Astrocyte (in vitro differentiated cells and primary cell): ENCODE data around the gene PLEKHG3. TPM values are rescaled to one million over a fixed set of nuclear protein-coding genes. Genes with fewer than 3 reads are reported as not detected.
A peak's percentile ranks its signal among the peaks of the same experiment; 100 is the strongest.

Experiments used
- DNase-seq: peaks from one replicate; pipeline ENCODE4 v3.0.0-alpha.2; 2010; ENCODE audit warnings: low read depth
- FAIRE-seq: peaks from 2 replicates; lab custom pipeline; 2011; peaks lifted over from hg19 to GRCh38; lab: Jason Lieb, UNC
- H2AFZ ChIP-seq: 2 replicates; pipeline ENCODE4 v1.6.0; 2012; ENCODE audit warnings: low read depth, low read length, inconsistent platforms
- H3K27ac ChIP-seq: 2 replicates; pipeline ENCODE4 v1.5.1; 2011; ENCODE audit warnings: low read depth, low read length, inconsistent platforms
- H3K27me3 ChIP-seq: 2 replicates; pipeline ENCODE4 v1.6.0; 2011; ENCODE audit warnings: low read length, inconsistent platforms; ENCODE audit not compliant: insufficient read depth
- H3K36me3 ChIP-seq: 2 replicates; pipeline ENCODE4 v1.5.1; 2011; ENCODE audit warnings: low read length, inconsistent platforms; ENCODE audit not compliant: insufficient read depth
- H3K4me1 ChIP-seq: 2 replicates; pipeline ENCODE4 v1.5.1; 2011; ENCODE audit warnings: low read length, inconsistent platforms; ENCODE audit not compliant: insufficient read depth
- H3K4me2 ChIP-seq: 2 replicates; pipeline ENCODE4 v1.6.0; 2012; ENCODE audit warnings: low read length, inconsistent platforms
- H3K4me3 ChIP-seq: 2 replicates; pipeline ENCODE4 v1.5.1; 2011; ENCODE audit warnings: low read depth, mild to moderate bottlenecking, low read length, inconsistent platforms; ENCODE audit not compliant: insufficient read depth
- H3K79me2 ChIP-seq: 2 replicates; pipeline ENCODE4 v1.6.0; 2012; ENCODE audit warnings: mild to moderate bottlenecking, low read length, inconsistent platforms; ENCODE audit not compliant: insufficient read depth
- H3K9ac ChIP-seq: 2 replicates; pipeline ENCODE4 v1.6.0; 2012; ENCODE audit warnings: mild to moderate bottlenecking, low read length, inconsistent platforms
- H3K9me3 ChIP-seq: 2 replicates; pipeline ENCODE4 v1.5.1; 2012; ENCODE audit warnings: low read depth, mild to moderate bottlenecking, low read length, inconsistent platforms; ENCODE audit not compliant: insufficient read depth
- H4K20me1 ChIP-seq: 2 replicates; pipeline ENCODE4 v1.6.0; 2012; ENCODE audit warnings: low read length, inconsistent platforms; ENCODE audit not compliant: insufficient read depth
- H3K27ac Mint-ChIP-seq: one replicate; pipeline ENCODE4 v1.8.0; 2021; ENCODE audit warnings: mild to moderate bottlenecking, mixed read lengths; ENCODE audit not compliant: unreplicated experiment
- H3K27me3 Mint-ChIP-seq: one replicate; pipeline ENCODE4 v1.8.0; 2021; ENCODE audit warnings: low read depth, mixed read lengths; ENCODE audit not compliant: unreplicated experiment
- H3K36me3 Mint-ChIP-seq: one replicate; pipeline ENCODE4 v1.8.0; 2021; ENCODE audit warnings: low read depth, mixed read lengths; ENCODE audit not compliant: unreplicated experiment
- H3K4me1 Mint-ChIP-seq: one replicate; pipeline ENCODE4 v1.8.0; 2021; ENCODE audit warnings: low read depth, mixed read lengths; ENCODE audit not compliant: unreplicated experiment
- H3K4me3 Mint-ChIP-seq: one replicate; pipeline ENCODE4 v1.8.0; 2021; ENCODE audit warnings: mild to moderate bottlenecking, moderate library complexity, mixed read lengths; ENCODE audit not compliant: unreplicated experiment
- H3K9me3 Mint-ChIP-seq: one replicate; pipeline ENCODE4 v1.8.0; 2021; ENCODE audit warnings: mild to moderate bottlenecking, mixed read lengths; ENCODE audit not compliant: unreplicated experiment
- CTCF ChIP-seq: IDR thresholded peaks from 2 replicates; pipeline ENCODE4 v1.5.1; 2011; ENCODE audit warnings: low read depth, mild to moderate bottlenecking, inconsistent platforms, low read length, moderate library complexity; ENCODE audit not compliant: insufficient read depth
- EZH2 ChIP-seq: IDR thresholded peaks from 2 replicates; pipeline ENCODE4 v1.6.1; 2012; ENCODE audit warnings: mild to moderate bottlenecking, low read length, inconsistent platforms; ENCODE audit not compliant: insufficient read depth
- total RNA-seq: library from RNA; stranded (reverse); gene quantifications from 2 replicates; pipeline ENCODE4 v1.2.1, GENCODE V29; 2021

The PLEKHG3 gene
- total RNA-seq, 1 donor from 2014 or later, result 98.6 TPM

DNA sequence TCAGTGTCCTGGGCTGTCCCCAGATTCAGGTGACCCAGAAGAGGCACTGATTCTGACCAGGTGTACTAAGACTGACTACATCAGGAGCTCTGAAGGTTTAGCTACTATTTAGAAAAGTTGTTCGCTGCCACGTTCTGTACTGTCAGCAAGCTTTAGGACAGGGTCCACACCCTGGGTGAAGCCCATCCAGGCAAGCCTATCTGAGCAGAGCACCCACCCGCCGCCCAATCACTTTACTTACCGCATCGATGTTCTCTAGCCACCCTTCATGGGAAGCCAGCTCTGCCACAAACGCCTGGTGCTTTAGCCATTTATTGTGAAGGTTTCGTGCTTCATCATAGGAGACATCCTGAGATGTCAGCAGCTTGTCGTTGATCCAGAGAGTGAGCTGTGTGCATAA, 79.8 kb downstream of the PLEKHG3 start:
- H3K4me1 Mint-ChIP-seq, result peaks cover 4% of the 10 kb centered on the region
- no peak overlapping the region for H3K4me3 ChIP-seq
- no peak for FAIRE-seq
- no peak overlapping the region for H3K27ac ChIP-seq
- H3K9me3 Mint-ChIP-seq, result peaks cover 7% of the 10 kb centered on the region
- H3K4me2 ChIP-seq, result no peak overlapping the region
- H3K4me3 Mint-ChIP-seq, result no peak overlapping the region
- no peaks in the 10 kb centered on the region for H3K36me3 ChIP-seq
- no peak overlapping the region for H3K27ac Mint-ChIP-seq
- no peaks in the 10 kb centered on the region for H3K27me3 ChIP-seq
- H3K27me3 Mint-ChIP-seq, result peaks cover 6% of the 10 kb centered on the region
- H3K36me3 Mint-ChIP-seq, result peaks cover 2% of the 10 kb centered on the region
- no peak for DNase-seq
- TF ChIP-seq CTCF (no peak), EZH2 (no peak)
- no peaks in the 10 kb centered on the region for H4K20me1 ChIP-seq
- H3K9ac ChIP-seq, result no peak overlapping the region
- H3K4me1 ChIP-seq, result peaks cover 9% of the 10 kb centered on the region
- no peaks in the 10 kb centered on the region for H3K9me3 ChIP-seq
- no peaks in the 10 kb centered on the region for H3K79me2 ChIP-seq
- H2AFZ ChIP-seq, result no peak overlapping the region

GRCh38 chr14:64786296-64787149, 82.3 kb downstream of the PLEKHG3 start:
- Histone ChIP-seq H3K4me2 (no peak overlapping the region), H3K4me1 (peaks cover 10% of the 10 kb centered on the region), H3K9me3 (no peaks in the 10 kb centered on the region), H4K20me1 (no peaks in the 10 kb centered on the region), H3K4me3 (no peak overlapping the region), H2AFZ (no peak overlapping the region), H3K36me3 (no peaks in the 10 kb centered on the region), H3K79me2 (no peaks in the 10 kb centered on the region), H3K9ac (no peak overlapping the region), H3K27me3 (no peaks in the 10 kb centered on the region), H3K27ac (no peak overlapping the region)
- Mint-ChIP-seq H3K36me3 (peaks cover 2% of the 10 kb centered on the region), H3K4me3 (no peak overlapping the region), H3K27ac (no peak overlapping the region), H3K4me1 (peaks cover 8% of the 10 kb centered on the region), H3K27me3 (peaks cover 6% of the 10 kb centered on the region), H3K9me3 (peaks cover 7% of the 10 kb centered on the region)
- FAIRE-seq (no peak), DNase-seq (peak; percentile 55)
- TF ChIP-seq CTCF, result no peak
- TF ChIP-seq EZH2, result no peak

DNA sequence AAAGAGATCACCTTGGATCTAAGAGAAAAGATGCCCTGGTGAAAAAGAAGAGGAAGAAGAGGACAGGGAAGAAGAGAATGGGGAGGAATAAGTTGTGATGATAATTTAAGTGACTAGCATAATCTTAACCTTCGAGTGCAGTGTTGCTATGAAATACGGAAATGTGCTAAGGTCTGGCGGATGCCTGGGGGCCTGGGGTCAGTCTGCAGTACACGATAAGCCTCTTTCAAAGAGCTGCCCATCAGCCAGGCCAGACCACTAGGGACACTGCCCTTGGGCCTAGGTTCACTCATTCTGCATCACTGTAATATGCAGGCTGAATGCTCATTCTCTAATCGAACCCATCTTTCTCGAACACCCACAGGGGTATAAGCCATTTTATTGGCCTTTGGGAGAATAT, 83.4 kb downstream of the PLEKHG3 start:
- Histone ChIP-seq H3K4me1 (peaks cover 10% of the 10 kb centered on the region), H3K27ac (no peak overlapping the region), H3K79me2 (no peaks in the 10 kb centered on the region), H3K9ac (no peak overlapping the region), H3K4me3 (no peak overlapping the region), H4K20me1 (no peaks in the 10 kb centered on the region), H3K36me3 (no peaks in the 10 kb centered on the region), H2AFZ (no peak overlapping the region), H3K27me3 (no peaks in the 10 kb centered on the region), H3K9me3 (no peaks in the 10 kb centered on the region), H3K4me2 (no peak overlapping the region)
- Mint-ChIP-seq H3K9me3 (peaks cover 7% of the 10 kb centered on the region), H3K27ac (no peak overlapping the region), H3K27me3 (peaks cover 6% of the 10 kb centered on the region), H3K36me3 (peaks cover 2% of the 10 kb centered on the region), H3K4me1 (peaks cover 8% of the 10 kb centered on the region), H3K4me3 (no peak overlapping the region)
- no peak for TF ChIP-seq CTCF
- TF ChIP-seq EZH2, result no peak
- FAIRE-seq (no peak), DNase-seq (no peak)
